ENCODE results near the gene COIL.

The COIL gene

GRCh38 chr17:56896217-56896967 is 64.5 kb downstream of the COIL start:
- no peak overlapping the region for H3K27ac ChIP-seq (ENCODE audit: insufficient read depth, low read depth, low read length, poor library complexity, severe bottlenecking)
- H3K4me3 ChIP-seq (ENCODE audit: insufficient read depth, low read depth, low read length), result no peak overlapping the region
- H3K36me3 ChIP-seq (ENCODE audit: control insufficient read depth, insufficient read depth, low read length), result peaks cover 5% of the 10 kb centered on the region
- 73 to 80% methylated on average over 3 of the region's 3 CpGs for WGBS, 2 experiments
- H3K27me3 ChIP-seq (ENCODE audit: control insufficient read depth, insufficient read depth, low read length, poor library complexity, severe bottlenecking), result no peaks in the 10 kb centered on the region
- H3K9me3 ChIP-seq (ENCODE audit: control insufficient read depth, low read length), result no peaks in the 10 kb centered on the region
- H3K4me1 ChIP-seq (ENCODE audit: control insufficient read depth, insufficient read depth, low read length), result peaks cover 9% of the 10 kb centered on the region

GRCh38 chr17:56894859-56895455 is 65.9 kb downstream of the COIL start:
- WGBS, 2 experiments, result 94 to 95% methylated on average over 20 of the region's 20 CpGs
- Histone ChIP-seq H3K4me1 (ENCODE audit: control insufficient read depth, insufficient read depth, low read length) (peaks cover 9% of the 10 kb centered on the region), H3K4me3 (ENCODE audit: insufficient read depth, low read depth, low read length) (no peak overlapping the region), H3K9me3 (ENCODE audit: control insufficient read depth, low read length) (no peaks in the 10 kb centered on the region), H3K27ac (ENCODE audit: insufficient read depth, low read depth, low read length, poor library complexity, severe bottlenecking) (no peak overlapping the region), H3K36me3 (ENCODE audit: control insufficient read depth, insufficient read depth, low read length) (peaks cover 5% of the 10 kb centered on the region), H3K27me3 (ENCODE audit: control insufficient read depth, insufficient read depth, low read length, poor library complexity, severe bottlenecking) (no peaks in the 10 kb centered on the region)

- Histone ChIP-seq H3K36me3 (ENCODE audit: control insufficient read depth, insufficient read depth, low read length) (peaks cover 5% of the 10 kb centered on the region), H3K9me3 (ENCODE audit: control insufficient read depth, low read length) (no peaks in the 10 kb centered on the region), H3K27ac (ENCODE audit: insufficient read depth, low read depth, low read length, poor library complexity, severe bottlenecking) (no peak overlapping the region), H3K27me3 (ENCODE audit: control insufficient read depth, insufficient read depth, low read length, poor library complexity, severe bottlenecking) (no peaks in the 10 kb centered on the region), H3K4me1 (ENCODE audit: control insufficient read depth, insufficient read depth, low read length) (peaks cover 9% of the 10 kb centered on the region), H3K4me3 (ENCODE audit: insufficient read depth, low read depth, low read length) (no peak overlapping the region)
- 85 to 86% methylated on average over 7 of the region's 7 CpGs for WGBS, 2 experiments
These were observed 67.3 kb downstream of the COIL start for GRCh38 chr17:56893503-56893902.

- H3K4me3 ChIP-seq (ENCODE audit: insufficient read depth, low read depth, low read length), result no peak overlapping the region
- H3K27ac ChIP-seq (ENCODE audit: insufficient read depth, low read depth, low read length, poor library complexity, severe bottlenecking), result no peak overlapping the region
- H3K9me3 ChIP-seq (ENCODE audit: control insufficient read depth, low read length), result peaks cover 3% of the 10 kb centered on the region
- WGBS, 2 experiments, result 98 to 100% methylated on average over 1 of the region's 1 CpG
- peaks cover 5% of the 10 kb centered on the region for H3K36me3 ChIP-seq (ENCODE audit: control insufficient read depth, insufficient read depth, low read length)
- H3K27me3 ChIP-seq (ENCODE audit: control insufficient read depth, insufficient read depth, low read length, poor library complexity, severe bottlenecking), result no peaks in the 10 kb centered on the region
- peaks cover 9% of the 10 kb centered on the region for H3K4me1 ChIP-seq (ENCODE audit: control insufficient read depth, insufficient read depth, low read length)
These were observed 68.5 kb downstream of the COIL start for GRCh38 chr17:56892333-56892732.

- no peak overlapping the region for H3K27ac ChIP-seq (ENCODE audit: insufficient read depth, low read depth, low read length, poor library complexity, severe bottlenecking)
- peaks cover 5% of the 10 kb centered on the region for H3K36me3 ChIP-seq (ENCODE audit: control insufficient read depth, insufficient read depth, low read length)
- H3K4me1 ChIP-seq (ENCODE audit: control insufficient read depth, insufficient read depth, low read length), result peaks cover 9% of the 10 kb centered on the region
- WGBS, 2 experiments, result 88 to 91% methylated on average over 16 of the region's 16 CpGs
- H3K4me3 ChIP-seq (ENCODE audit: insufficient read depth, low read depth, low read length), result no peak overlapping the region
- H3K9me3 ChIP-seq (ENCODE audit: control insufficient read depth, low read length), result peaks cover 3% of the 10 kb centered on the region
- H3K27me3 ChIP-seq (ENCODE audit: control insufficient read depth, insufficient read depth, low read length, poor library complexity, severe bottlenecking), result no peaks in the 10 kb centered on the region
These were observed 69.1 kb downstream of the COIL start for GRCh38 chr17:56891751-56892150.

GRCh38 chr17:56890906-56891674 is 69.8 kb downstream of the COIL start:
- 94% methylated on average over 7 of the region's 7 CpGs for WGBS, 2 experiments
- Histone ChIP-seq H3K27ac (ENCODE audit: insufficient read depth, low read depth, low read length, poor library complexity, severe bottlenecking) (no peak overlapping the region), H3K27me3 (ENCODE audit: control insufficient read depth, insufficient read depth, low read length, poor library complexity, severe bottlenecking) (no peaks in the 10 kb centered on the region), H3K36me3 (ENCODE audit: control insufficient read depth, insufficient read depth, low read length) (peaks cover 5% of the 10 kb centered on the region), H3K4me1 (ENCODE audit: control insufficient read depth, insufficient read depth, low read length) (peaks cover 9% of the 10 kb centered on the region), H3K4me3 (ENCODE audit: insufficient read depth, low read depth, low read length) (no peak overlapping the region), H3K9me3 (ENCODE audit: control insufficient read depth, low read length) (peaks cover 3% of the 10 kb centered on the region)

- H3K9me3 ChIP-seq (ENCODE audit: control insufficient read depth, low read length), result peaks cover 3% of the 10 kb centered on the region
- WGBS, 2 experiments, result 94% methylated on average over 6 of the region's 6 CpGs
These were observed 70.5 kb downstream of the COIL start for GRCh38 chr17:56890390-56890789.

More at GRCh38 chr17:56890390-56890789, 70.5 kb downstream of the COIL start:
- Histone ChIP-seq H3K36me3 (ENCODE audit: control insufficient read depth, insufficient read depth, low read length) (peaks cover 5% of the 10 kb centered on the region), H3K27ac (ENCODE audit: insufficient read depth, low read depth, low read length, poor library complexity, severe bottlenecking) (no peak overlapping the region), H3K4me1 (ENCODE audit: control insufficient read depth, insufficient read depth, low read length) (peaks cover 4% of the 10 kb centered on the region), H3K4me3 (ENCODE audit: insufficient read depth, low read depth, low read length) (no peak overlapping the region), H3K27me3 (ENCODE audit: control insufficient read depth, insufficient read depth, low read length, poor library complexity, severe bottlenecking) (no peaks in the 10 kb centered on the region)
